Caco-2 (cell line): ENCODE results near the gene CDK11A. TPM values are rescaled to one million over a fixed set of nuclear protein-coding genes. Genes with fewer than 3 reads are reported as not detected.

Experiments
- BruUV-seq: library from RNA; stranded (reverse); fragments of 400-500 nt; replicated peaks from 2 replicates; lab custom pipeline; 2021; lab: Mats Ljungman, UMichigan
- CTCF ChIA-PET: fragments of 300-600 bp; sonication (Branson Sonifier 250); formaldehyde crosslinking; loops from one replicate; lab custom pipeline; 2022; ENCODE audit warnings: antibody characterized with exemption; lab: Charles Lee
- POLR2A ChIA-PET: fragments of 300-600 bp; sonication (Branson Sonifier 250); formaldehyde crosslinking; loops from one replicate; lab custom pipeline; 2022; ENCODE audit warnings: antibody characterized with exemption; lab: Charles Lee
- DNase-seq, 2 experiments: peaks; one replicate each; pipeline versions ENCODE4 v3.0.0 to v3.0.0-alpha.2; 2020 to 2022
- H3K27me3 ChIP-seq: replicated peaks from 2 replicates; pipeline ENCODE4 v1.6.0; 2011; ENCODE audit warnings: low read length; ENCODE audit not compliant: control insufficient read depth, insufficient read depth
- H3K36me3 ChIP-seq: 2 replicates; pipeline ENCODE4 v1.5.1; 2011; ENCODE audit warnings: low read length; ENCODE audit not compliant: control insufficient read depth, insufficient read depth
- H3K4me1 ChIP-seq: fragments of 250-450 bp; sonication (Bioruptor Pico); 2 replicates; pipeline ENCODE4 v1.5.1; 2020; ENCODE audit warnings: mild to moderate bottlenecking
- H3K4me3 ChIP-seq: 2 replicates; pipeline ENCODE4 v1.5.1; 2011; ENCODE audit warnings: low read depth, mild to moderate bottlenecking, control low read depth, low read length
- H3K9me3 ChIP-seq: fragments of 250-450 bp; sonication (Bioruptor Pico); 2 replicates; pipeline ENCODE4 v1.5.1; 2020; ENCODE audit warnings: mild to moderate bottlenecking, moderate library complexity
- H3K27ac Mint-ChIP-seq: one replicate; pipeline ENCODE4 v1.8.0; 2022; ENCODE audit warnings: mixed read lengths; ENCODE audit not compliant: unreplicated experiment
- H3K27me3 Mint-ChIP-seq: one replicate; pipeline ENCODE4 v1.8.0; 2022; ENCODE audit warnings: mixed read lengths; ENCODE audit not compliant: insufficient read depth, unreplicated experiment
- H3K36me3 Mint-ChIP-seq: one replicate; pipeline ENCODE4 v1.8.0; 2022; ENCODE audit warnings: mild to moderate bottlenecking, mixed read lengths; ENCODE audit not compliant: insufficient read depth, unreplicated experiment
- H3K4me1 Mint-ChIP-seq: one replicate; pipeline ENCODE4 v1.8.0; 2022; ENCODE audit warnings: low read depth, mixed read lengths; ENCODE audit not compliant: unreplicated experiment
- H3K4me3 Mint-ChIP-seq: one replicate; pipeline ENCODE4 v1.8.0; 2022; ENCODE audit warnings: mild to moderate bottlenecking, moderate library complexity, mixed read lengths; ENCODE audit not compliant: unreplicated experiment
- H3K9me3 Mint-ChIP-seq: one replicate; pipeline ENCODE4 v1.8.0; 2022; ENCODE audit warnings: mixed read lengths; ENCODE audit not compliant: unreplicated experiment
- CTCF ChIP-seq, 2 experiments: fragments of 200-600 bp in 1 of 2; IDR thresholded peaks; 1 replicate in 1 of 2; 2 replicates in 1 of 2; pipeline versions ENCODE4 v1.5.1 to v1.8.0; 2011 to 2022; ENCODE audit warnings: antibody characterized with exemption in 1 of 2, control low read depth in 1 of 2, inconsistent platforms in 1 of 2, low read depth in 1 of 2, low read length in 1 of 2, mild to moderate bottlenecking in 1 of 2, moderate library complexity in 1 of 2; ENCODE audit not compliant: insufficient read depth in 1 of 2, severe bottlenecking in 1 of 2, unreplicated experiment in 1 of 2
- intact Hi-C: fragments of 100-400 bp; cut with micrococcal nuclease; formaldehyde crosslinking; loops from one replicate; pipeline ENCODE4 v1.10.0; 2022; ENCODE audit not compliant: unreplicated experiment
- total RNA-seq: library from RNA; stranded (reverse); gene quantifications from 2 replicates; pipeline ENCODE4 v1.2.3, GENCODE V29; 2022

CDK11A gene
- total RNA-seq, 1 experiment from 2014 or later, result 53.7 TPM

- Mint-ChIP-seq H3K27ac (no peak overlapping the region), H3K9me3 (no peaks in the 10 kb centered on the region), H3K4me1 (no peaks in the 10 kb centered on the region), H3K4me3 (no peak overlapping the region), H3K27me3 (no peaks in the 10 kb centered on the region), H3K36me3 (peaks cover 14% of the 10 kb centered on the region)
- H3K9me3 ChIP-seq, result no peaks in the 10 kb centered on the region
- CTCF ChIA-PET, result interaction anchor here (0.6 kb wide), 1 partner anchor 240 kb away, joined by 3 read pairs; no protein-coding TSS in a partner anchor
- no peaks in the 10 kb centered on the region for H3K27me3 ChIP-seq
- intact Hi-C loops, result loop anchor here (5.0 kb wide), 1 partner anchor 58 kb away; no protein-coding TSS in a partner anchor
- no peaks in the 10 kb centered on the region for H3K4me1 ChIP-seq
- POLR2A ChIA-PET, result no interaction called here
- H3K36me3 ChIP-seq, result peaks cover 1% of the 10 kb centered on the region; the same call in 1 of the 2 replicates
- no TSS peak for BruUV-seq
- no peak overlapping the region for H3K4me3 ChIP-seq
- no peak for TF ChIP-seq CTCF (IDR thresholded peaks at IDR 0.05; ENCODE audit: insufficient read depth in 1 of 2, low read depth in 1 of 2, low read length in 1 of 2, severe bottlenecking in 1 of 2, unreplicated experiment in 1 of 2)
- DNase-seq, result no peak
Observed at GRCh38 chr1:1669468-1670440, 54.4 kb downstream of the CDK11A start.

GRCh38 chr1:1666526-1666925 is 57.6 kb downstream of the CDK11A start:
- POLR2A ChIA-PET, result no interaction called here
- Histone ChIP-seq H3K27me3 (no peaks in the 10 kb centered on the region), H3K36me3 (peaks cover 1% of the 10 kb centered on the region; the same call in 1 of the 2 replicates), H3K4me1 (no peaks in the 10 kb centered on the region), H3K9me3 (no peaks in the 10 kb centered on the region), H3K4me3 (no peak overlapping the region)
- DNase-seq, result no peak
- no peak overlapping the region for H3K27ac Mint-ChIP-seq
- CTCF ChIA-PET, result no interaction called here
- peaks cover 14% of the 10 kb centered on the region for H3K36me3 Mint-ChIP-seq
- BruUV-seq, result no TSS peak
- H3K27me3 Mint-ChIP-seq, result no peaks in the 10 kb centered on the region
- intact Hi-C loops, result loop anchor here (5.0 kb wide), 1 partner anchor 61 kb away; no protein-coding TSS in a partner anchor
- TF ChIP-seq CTCF (IDR thresholded peaks at IDR 0.05; ENCODE audit: insufficient read depth in 1 of 2, low read depth in 1 of 2, low read length in 1 of 2, severe bottlenecking in 1 of 2, unreplicated experiment in 1 of 2), result no peak
- no peaks in the 10 kb centered on the region for H3K9me3 Mint-ChIP-seq
- no peak overlapping the region for H3K4me3 Mint-ChIP-seq
- no peaks in the 10 kb centered on the region for H3K4me1 Mint-ChIP-seq

GRCh38 chr1:1665815-1666251 is 58.3 kb downstream of the CDK11A start:
- H3K27me3 Mint-ChIP-seq, result no peaks in the 10 kb centered on the region
- CTCF ChIA-PET, result no interaction called here

More at GRCh38 chr1:1665815-1666251, 58.3 kb downstream of the CDK11A start:
- TF ChIP-seq CTCF (IDR thresholded peaks at IDR 0.05; ENCODE audit: insufficient read depth in 1 of 2, low read depth in 1 of 2, low read length in 1 of 2, severe bottlenecking in 1 of 2, unreplicated experiment in 1 of 2), result peak; percentile 9 to 37
- no peaks in the 10 kb centered on the region for H3K9me3 ChIP-seq
- H3K4me3 Mint-ChIP-seq, result no peak overlapping the region
- no peaks in the 10 kb centered on the region for H3K4me1 Mint-ChIP-seq
- DNase-seq, result no peak
- peaks cover 7% of the 10 kb centered on the region for H3K36me3 Mint-ChIP-seq
- H3K36me3 ChIP-seq, result peaks cover 1% of the 10 kb centered on the region; the same call in 1 of the 2 replicates
- no peak overlapping the region for H3K27ac Mint-ChIP-seq
- no peaks in the 10 kb centered on the region for H3K27me3 ChIP-seq
- H3K4me1 ChIP-seq, result no peaks in the 10 kb centered on the region
- POLR2A ChIA-PET, result no interaction called here
- H3K4me3 ChIP-seq, result no peak overlapping the region
- no TSS peak for BruUV-seq
- intact Hi-C loops, result loop anchor here (5.0 kb wide), 1 partner anchor 61 kb away; no protein-coding TSS in a partner anchor
- H3K9me3 Mint-ChIP-seq, result no peaks in the 10 kb centered on the region
